Loucy (cell line): ENCODE data around the gene IFNA4.
"Not testable (repeated sequence)": the region's sequence is repeated elsewhere in the genome, so short reads cannot be mapped to it uniquely, and the experiment has no call there.

Experiments used
- H2AFZ ChIP-seq: fragments of 200-600 bp; sonication (generic); 2 replicates; pipeline ENCODE4 v1.6.0; 2016; ENCODE audit warnings: antibody characterized with exemption, mild to moderate bottlenecking, low read length, moderate library complexity
- H3F3A ChIP-seq: fragments of 200-600 bp; 2 replicates; pipeline ENCODE4 v1.6.0; 2016; ENCODE audit warnings: antibody characterized with exemption, low read depth, mild to moderate bottlenecking
- H3K27me3 ChIP-seq: fragments of 200-600 bp; sonication (generic); 2 replicates; pipeline ENCODE4 v1.6.1; 2014; ENCODE audit warnings: low read length, mild to moderate bottlenecking; ENCODE audit not compliant: insufficient read depth, poor library complexity, severe bottlenecking
- H3K36me3 ChIP-seq: fragments of 200-600 bp; sonication (generic); 2 replicates; pipeline ENCODE4 v1.6.1; 2016; ENCODE audit warnings: low read length; ENCODE audit not compliant: insufficient read depth
- H3K4me1 ChIP-seq: fragments of 200-600 bp; sonication (generic); 2 replicates; pipeline ENCODE4 v1.5.1; 2014; ENCODE audit warnings: low read length, mild to moderate bottlenecking; ENCODE audit not compliant: insufficient read depth, poor library complexity, severe bottlenecking
- H3K4me2 ChIP-seq: fragments of 200-600 bp; sonication (generic); 2 replicates; pipeline ENCODE4 v1.6.0; 2014; ENCODE audit warnings: antibody characterized with exemption, low read length, low read depth, mild to moderate bottlenecking; ENCODE audit not compliant: poor library complexity, severe bottlenecking
- H3K4me3 ChIP-seq: fragments of 200-600 bp; sonication (generic); 2 replicates; pipeline ENCODE4 v1.5.1; 2014; ENCODE audit warnings: low read length, mild to moderate bottlenecking, mixed read lengths; ENCODE audit not compliant: poor library complexity, severe bottlenecking
- H3K79me2 ChIP-seq: fragments of 200-600 bp; sonication (generic); 2 replicates; pipeline ENCODE4 v1.6.1; 2014; ENCODE audit warnings: low read length; ENCODE audit not compliant: insufficient read depth
- H3K9ac ChIP-seq: fragments of 200-600 bp; sonication (generic); 2 replicates; pipeline ENCODE4 v1.6.0; 2014; ENCODE audit warnings: mild to moderate bottlenecking, low read depth, low read length, moderate library complexity; ENCODE audit not compliant: poor library complexity, severe bottlenecking
- H3K9me2 ChIP-seq: fragments of 200-600 bp; sonication (generic); replicated peaks from 2 replicates; pipeline ENCODE4 v1.6.1; 2016; ENCODE audit warnings: low read depth, low read length, mixed read lengths
- H3K9me3 ChIP-seq: fragments of 200-600 bp; sonication (generic); 2 replicates; pipeline ENCODE4 v1.6.1; 2014; ENCODE audit warnings: mild to moderate bottlenecking, antibody characterized with exemption, low read length, low read depth; ENCODE audit not compliant: insufficient read depth
- H4K20me1 ChIP-seq: fragments of 200-600 bp; sonication (generic); 2 replicates; pipeline ENCODE4 v1.6.0; 2014; ENCODE audit warnings: antibody characterized with exemption, low read length, mild to moderate bottlenecking; ENCODE audit not compliant: insufficient read depth, poor library complexity, severe bottlenecking
- CTCF ChIP-seq: fragments of 200-600 bp; sonication (generic); conservative IDR thresholded peaks from 2 replicates; pipeline ENCODE4 v1.5.1; 2014; ENCODE audit warnings: mild to moderate bottlenecking, antibody characterized with exemption, low read length
- EZH2phosphoT487 ChIP-seq: fragments of 200-600 bp; IDR thresholded peaks from 2 replicates; pipeline ENCODE4 v1.6.1; 2018; ENCODE audit warnings: antibody characterized with exemption, mild to moderate bottlenecking, moderate library complexity, borderline replicate concordance

Gene IFNA4

GRCh38 chr9:21187487-21187886 lies at the start of gene IFNA4:
TSS of gene IFNA4 (minus strand) at chr9:21187587. CDS start at chr9:21187531, 56 bp downstream.
- H3K9ac ChIP-seq, H3K79me2 ChIP-seq, H2AFZ ChIP-seq, H3K36me3 ChIP-seq, H3K27me3 ChIP-seq, H3K4me1 ChIP-seq, H3K4me2 ChIP-seq, H3F3A ChIP-seq, H4K20me1 ChIP-seq, H3K9me3 ChIP-seq, H3K4me3 ChIP-seq, H3K9me2 ChIP-seq: not testable (repeated sequence)

GRCh38 chr9:21236360-21236714 lies 49.0 kb upstream of the IFNA4 start:
- peak overlapping the region; percentile 67 for H3K4me3 ChIP-seq
- not testable (repeated sequence) for H3F3A ChIP-seq, H3K36me3 ChIP-seq, H4K20me1 ChIP-seq, H3K4me1 ChIP-seq, H3K9me3 ChIP-seq, H3K79me2 ChIP-seq, H3K9ac ChIP-seq, H3K9me2 ChIP-seq, H3K27me3 ChIP-seq
- H3K4me2 ChIP-seq: peak overlapping the region; percentile 79
- H2AFZ ChIP-seq: 0 out of 2 replicates have a peak overlapping the region, but pooled peaks have one; percentile 70

- not testable (repeated sequence) for H3K36me3 ChIP-seq, H3K9me3 ChIP-seq, H3K9me2 ChIP-seq, H3K4me1 ChIP-seq, H3K9ac ChIP-seq, H4K20me1 ChIP-seq, H3K79me2 ChIP-seq, H3F3A ChIP-seq, H3K27me3 ChIP-seq
- peak; percentile 79 for TF ChIP-seq CTCF
- Histone ChIP-seq H2AFZ (peak overlapping the region; percentile 70; the same call in 1 of the 2 replicates), H3K4me2 (peak overlapping the region; percentile 79), H3K4me3 (peak overlapping the region; percentile 67)
These were observed 48.3 kb upstream of the IFNA4 start for GRCh38 chr9:21235468-21236359.

- no peaks in the 10 kb centered on the region for H4K20me1 ChIP-seq
- no peaks in the 10 kb centered on the region for H3K9me3 ChIP-seq
- H3K36me3 ChIP-seq: no peaks in the 10 kb centered on the region
- H3K4me1 ChIP-seq: peaks cover 10% of the 10 kb centered on the region
- H3F3A ChIP-seq: no peaks in the 10 kb centered on the region
- H3K79me2 ChIP-seq: no peaks in the 10 kb centered on the region
- H3K9me2 ChIP-seq: no peaks in the 10 kb centered on the region
- no peak overlapping the region for H3K4me3 ChIP-seq
- TF ChIP-seq EZH2phosphoT487 (no peak), CTCF (no peak)
- H3K4me2 ChIP-seq: no peak overlapping the region
- no peaks in the 10 kb centered on the region for H3K27me3 ChIP-seq
- H3K9ac ChIP-seq: no peak overlapping the region
- no peak overlapping the region for H2AFZ ChIP-seq
These were observed 46.8 kb upstream of the IFNA4 start for GRCh38 chr9:21234153-21234687.
